HepG2 (cell line): Measurements from ENCODE around the gene TOMM20. TPM values are rescaled to one million over a fixed set of nuclear protein-coding genes. Genes with fewer than 3 reads are reported as not detected.

Experiments
- BRF2 ChIP-seq: sonication (generic); formaldehyde crosslinking; IDR thresholded peaks from 2 replicates; pipeline ENCODE4 v1.8.1; 2022; ENCODE audit warnings: mild to moderate bottlenecking, missing genetic modification reagents
- GMEB1 ChIP-seq: sonication (generic); formaldehyde crosslinking; IDR thresholded peaks from 2 replicates; pipeline ENCODE4 v1.5.1; 2020; ENCODE audit warnings: missing genetic modification reagents, mild to moderate bottlenecking, borderline replicate concordance
- GRHL1 ChIP-seq: sonication (generic); formaldehyde crosslinking; conservative IDR thresholded peaks from 2 replicates; pipeline ENCODE4 v1.8.0; 2022; ENCODE audit warnings: missing genetic modification reagents
- KLF13 ChIP-seq: sonication (generic); formaldehyde crosslinking; IDR thresholded peaks from 2 replicates; pipeline ENCODE4 v1.4.0; 2020; ENCODE audit warnings: mild to moderate bottlenecking, missing genetic modification reagents
- KMT2B ChIP-seq: IDR thresholded peaks from 2 replicates; pipeline ENCODE4 v1.6.1; 2016; ENCODE audit warnings: missing genetic modification reagents, missing compliant biosample characterization
- MEIS1 ChIP-seq: sonication (generic); formaldehyde crosslinking; IDR thresholded peaks from 2 replicates; pipeline ENCODE4 v1.9.0; 2021; ENCODE audit warnings: mild to moderate bottlenecking, missing genetic modification reagents, moderate library complexity, borderline replicate concordance
- MZF1 ChIP-seq: sonication (generic); formaldehyde crosslinking; IDR thresholded peaks from 2 replicates; pipeline ENCODE4 v1.8.1; 2023; ENCODE audit warnings: mild to moderate bottlenecking, missing genetic modification reagents, borderline replicate concordance
- NBN ChIP-seq: fragments of 450-650 bp; conservative IDR thresholded peaks from 2 replicates; pipeline ENCODE4 v1.6.1; 2017
- NFYC ChIP-seq: IDR thresholded peaks from 2 replicates; pipeline ENCODE4 v1.6.1; 2016; ENCODE audit warnings: missing genetic modification reagents, missing compliant biosample characterization
- SIN3A ChIP-seq: IDR thresholded peaks from 2 replicates; pipeline ENCODE4 v1.6.1; 2011; ENCODE audit warnings: low read depth, mild to moderate bottlenecking, control low read depth, low read length, borderline replicate concordance
- STAG1 ChIP-seq: sonication (generic); formaldehyde crosslinking; IDR thresholded peaks from 2 replicates; pipeline ENCODE4 v1.4.0; 2020; ENCODE audit warnings: missing genetic modification reagents
- UBTF ChIP-seq: sonication (generic); formaldehyde crosslinking; IDR thresholded peaks from 2 replicates; pipeline ENCODE4 v1.4.0; 2020; ENCODE audit warnings: mild to moderate bottlenecking, missing genetic modification reagents
- ZNF225 ChIP-seq: sonication (generic); formaldehyde crosslinking; IDR thresholded peaks from 2 replicates; pipeline ENCODE4 v1.4.0; 2020; ENCODE audit warnings: mild to moderate bottlenecking, missing genetic modification reagents
- ZNF367 ChIP-seq: sonication (generic); formaldehyde crosslinking; IDR thresholded peaks from 2 replicates; pipeline ENCODE4 v1.4.0; 2020; ENCODE audit warnings: missing genetic modification reagents, borderline replicate concordance
- ZNF563 ChIP-seq: sonication (generic); formaldehyde crosslinking; IDR thresholded peaks from 2 replicates; pipeline ENCODE4 v1.8.0; 2022; ENCODE audit warnings: mild to moderate bottlenecking, moderate library complexity, missing genetic modification reagents
- ZNF572 ChIP-seq: sonication (generic); formaldehyde crosslinking; IDR thresholded peaks from 2 replicates; pipeline ENCODE4 v1.5.1; 2020; ENCODE audit warnings: mild to moderate bottlenecking, missing genetic modification reagents
- ZNF780A ChIP-seq: sonication (generic); formaldehyde crosslinking; IDR thresholded peaks from 2 replicates; pipeline ENCODE4 v1.8.0; 2022; ENCODE audit warnings: mild to moderate bottlenecking, missing genetic modification reagents, moderate library complexity
- ZNF788 ChIP-seq: sonication (generic); formaldehyde crosslinking; IDR thresholded peaks from 2 replicates; pipeline ENCODE4 v1.5.0; 2020; ENCODE audit warnings: mild to moderate bottlenecking, missing genetic modification reagents, borderline replicate concordance
- ZNF800 ChIP-seq: sonication (generic); formaldehyde crosslinking; IDR thresholded peaks from 2 replicates; pipeline ENCODE4 v1.4.0; 2020; ENCODE audit warnings: missing genetic modification reagents
- polyA plus RNA-seq, 8 experiments: library from polyadenylated mRNA; depleted of rRNA in 3 of 8; stranded (reverse) in 7 of 8; unstranded in 1 of 8; fragments of >200 nt; fragmentation: Illumina TruSeq in 4 of 8; extraction: Trizol in 4 of 8; gene quantifications; 2 replicates each; pipeline versions ENCODE4 v1.2.1 to v1.2.3, GENCODE V29; 2011 to 2016; ENCODE audit warnings: low read depth in 4 of 8, missing spikeins in 1 of 8, mixed read lengths in 1 of 8; ENCODE audit not compliant: insufficient read depth in 1 of 8
- total RNA-seq, 5 experiments: library from RNA; depleted of rRNA; stranded (reverse); fragments of >200 nt; fragmentation: Illumina TruSeq; extraction: Trizol; gene quantifications; 2 replicates each; pipeline ENCODE4 v1.2.3, GENCODE V29; 2016; ENCODE audit warnings: low read depth in 1 of 5

The TOMM20 gene
- total and polyA plus RNA-seq, 2 of the 13 experiments (the other 11 are each of a cell fraction or from before 2014, with no cell fraction given), result 153 to 376 TPM

- TF ChIP-seq GMEB1 (peak; percentile 68), KMT2B (CRISPR knock-in tag) (peak; percentile 95), ZNF563 (CRISPR knock-in tag) (peak; percentile 95), STAG1 (CRISPR knock-in tag) (peak; percentile 29), ZNF572 (CRISPR knock-in tag) (0 out of 2 replicates have a peak, but pooled peaks have one; percentile 81), GRHL1 (CRISPR knock-in tag) (no peak), ZNF800 (peak; percentile 66; the same call in 1 of the 2 replicates), ZNF788 (CRISPR knock-in tag) (peak; percentile 68; the same call in 1 of the 2 replicates), BRF2 (CRISPR knock-in tag) (no peak), MZF1 (0 out of 2 replicates have a peak, but pooled peaks have one; percentile 25), ZNF367 (peak; percentile 90; the same call in 1 of the 2 replicates), UBTF (CRISPR knock-in tag) (peak; percentile 86), NFYC (peak; percentile 49; the same call in 1 of the 2 replicates), KLF13 (CRISPR knock-in tag) (no peak), ZNF780A (no peak), ZNF225 (CRISPR knock-in tag) (peak; percentile 84; the same call in 1 of the 2 replicates), MEIS1 (CRISPR knock-in tag) (0 out of 2 replicates have a peak, but pooled peaks have one; percentile 29), SIN3A (peak; percentile 96), NBN (no peak)
Measured at GRCh38 chr1:235160957-235161684, 32.5 kb upstream of the TOMM20 start, which contains the start of gene RBM34 (continued).
